Neutrophil (primary cell): Measurements from ENCODE around the gene NUDT14.

Source experiments
- H3K27ac ChIP-seq: fragments of 200-600 bp; sonication (generic); 2 replicates; pipeline ENCODE4 v1.5.1; 2016; ENCODE audit warnings: mild to moderate bottlenecking, moderate library complexity
- H3K27me3 ChIP-seq: fragments of 200-600 bp; sonication (generic); 2 replicates; pipeline ENCODE4 v1.6.0; 2016; ENCODE audit warnings: mild to moderate bottlenecking
- H3K36me3 ChIP-seq: fragments of 200-600 bp; sonication (generic); 2 replicates; pipeline ENCODE4 v1.5.1; 2017
- H3K4me1 ChIP-seq, 2 experiments: fragments of 200-600 bp in 1 of 2; sonication (generic) in 1 of 2; 1 replicate in 1 of 2; 2 replicates in 1 of 2; pipeline versions ENCODE4 v1.5.1 to v1.6.1; 2013 to 2016; ENCODE audit warnings: low read depth in 1 of 2, low read length in 1 of 2, mild to moderate bottlenecking in 1 of 2, moderate library complexity in 1 of 2; ENCODE audit not compliant: control insufficient read depth in 1 of 2, insufficient read depth in 1 of 2
- H3K4me3 ChIP-seq, 2 experiments: fragments of 200-600 bp in 1 of 2; sonication (generic) in 1 of 2; 1 replicate in 1 of 2; 2 replicates in 1 of 2; pipeline ENCODE4 v1.5.1; 2013 to 2016; ENCODE audit warnings: low read depth in 1 of 2, low read length in 1 of 2, mild to moderate bottlenecking in 1 of 2, moderate library complexity in 1 of 2
- H3K9me3 ChIP-seq: fragments of 200-600 bp; sonication (generic); 2 replicates; pipeline ENCODE4 v1.5.1; 2016
- TF ChIP-seq, protein P1 (sequence below): fragments of 200-600 bp; sonication (generic); IDR thresholded peaks from 2 replicates; pipeline ENCODE4 v1.5.1; 2016; ENCODE audit warnings: antibody characterized with exemption

NUDT14 gene

DNA sequence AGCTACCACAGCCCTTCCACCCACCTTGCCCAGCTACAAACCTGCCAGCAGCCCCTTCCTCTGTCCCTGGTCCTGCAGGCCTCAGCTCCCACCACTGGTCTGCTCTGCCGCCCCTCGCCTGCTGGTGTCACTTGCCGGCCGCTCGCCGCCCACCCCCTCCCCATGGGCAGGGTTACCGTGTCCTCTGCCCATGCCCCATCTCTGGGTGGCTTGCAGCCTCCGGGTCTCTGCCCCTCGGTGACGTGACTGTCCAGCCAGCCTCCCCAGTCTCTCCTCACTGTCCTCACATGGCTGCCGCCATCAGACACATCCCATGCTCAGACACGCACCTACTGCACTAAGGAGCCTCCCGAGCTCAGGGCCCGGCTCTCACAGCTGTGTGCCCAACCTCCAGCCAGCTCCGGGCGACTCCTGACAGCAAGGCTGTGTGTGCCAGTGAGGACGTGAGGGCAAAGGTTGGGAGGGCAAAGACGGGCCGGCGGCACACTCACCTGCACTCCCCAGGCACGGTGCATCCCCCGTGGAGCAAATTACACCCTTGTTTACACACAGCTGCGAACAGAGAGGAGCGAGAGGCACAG, 26.0 kb downstream of the NUDT14 start:
- Histone ChIP-seq H3K27me3 (no peaks in the 10 kb centered on the region), H3K9me3 (no peaks in the 10 kb centered on the region), H3K4me1 (no peaks in the 10 kb centered on the region), H3K27ac (no peak overlapping the region), H3K36me3 (no peaks in the 10 kb centered on the region), H3K4me3 (no peak overlapping the region)
- TF ChIP-seq, protein P1, sequence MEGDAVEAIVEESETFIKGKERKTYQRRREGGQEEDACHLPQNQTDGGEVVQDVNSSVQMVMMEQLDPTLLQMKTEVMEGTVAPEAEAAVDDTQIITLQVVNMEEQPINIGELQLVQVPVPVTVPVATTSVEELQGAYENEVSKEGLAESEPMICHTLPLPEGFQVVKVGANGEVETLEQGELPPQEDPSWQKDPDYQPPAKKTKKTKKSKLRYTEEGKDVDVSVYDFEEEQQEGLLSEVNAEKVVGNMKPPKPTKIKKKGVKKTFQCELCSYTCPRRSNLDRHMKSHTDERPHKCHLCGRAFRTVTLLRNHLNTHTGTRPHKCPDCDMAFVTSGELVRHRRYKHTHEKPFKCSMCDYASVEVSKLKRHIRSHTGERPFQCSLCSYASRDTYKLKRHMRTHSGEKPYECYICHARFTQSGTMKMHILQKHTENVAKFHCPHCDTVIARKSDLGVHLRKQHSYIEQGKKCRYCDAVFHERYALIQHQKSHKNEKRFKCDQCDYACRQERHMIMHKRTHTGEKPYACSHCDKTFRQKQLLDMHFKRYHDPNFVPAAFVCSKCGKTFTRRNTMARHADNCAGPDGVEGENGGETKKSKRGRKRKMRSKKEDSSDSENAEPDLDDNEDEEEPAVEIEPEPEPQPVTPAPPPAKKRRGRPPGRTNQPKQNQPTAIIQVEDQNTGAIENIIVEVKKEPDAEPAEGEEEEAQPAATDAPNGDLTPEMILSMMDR, result no peak

DNA sequence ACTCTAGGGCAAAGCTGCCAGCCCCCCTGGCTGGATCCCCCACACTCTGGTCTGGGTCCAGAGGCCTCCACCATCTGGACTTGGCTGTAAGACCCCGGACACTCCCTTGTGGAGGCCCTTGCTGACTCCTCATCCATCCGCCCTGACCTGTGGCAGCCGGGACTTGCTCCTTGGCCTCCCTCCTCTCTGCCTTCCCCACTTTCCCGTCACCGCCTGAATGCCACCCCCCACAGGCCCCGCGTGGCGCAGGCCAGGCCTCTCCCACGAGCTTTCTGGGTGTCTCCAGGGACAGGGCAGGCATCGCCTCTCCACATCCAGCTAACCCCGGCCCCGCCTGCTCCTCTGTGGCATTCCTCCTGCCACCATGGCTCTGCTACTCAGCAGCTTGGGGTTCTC, 26.6 kb downstream of the NUDT14 start:
- no peak overlapping the region for H3K27ac ChIP-seq
- H3K4me1 ChIP-seq, result no peaks in the 10 kb centered on the region
- H3K4me3 ChIP-seq, result no peak overlapping the region
- H3K27me3 ChIP-seq, result no peaks in the 10 kb centered on the region
- TF ChIP-seq, protein P1, result no peak
- no peaks in the 10 kb centered on the region for H3K36me3 ChIP-seq
- H3K9me3 ChIP-seq, result no peaks in the 10 kb centered on the region

DNA sequence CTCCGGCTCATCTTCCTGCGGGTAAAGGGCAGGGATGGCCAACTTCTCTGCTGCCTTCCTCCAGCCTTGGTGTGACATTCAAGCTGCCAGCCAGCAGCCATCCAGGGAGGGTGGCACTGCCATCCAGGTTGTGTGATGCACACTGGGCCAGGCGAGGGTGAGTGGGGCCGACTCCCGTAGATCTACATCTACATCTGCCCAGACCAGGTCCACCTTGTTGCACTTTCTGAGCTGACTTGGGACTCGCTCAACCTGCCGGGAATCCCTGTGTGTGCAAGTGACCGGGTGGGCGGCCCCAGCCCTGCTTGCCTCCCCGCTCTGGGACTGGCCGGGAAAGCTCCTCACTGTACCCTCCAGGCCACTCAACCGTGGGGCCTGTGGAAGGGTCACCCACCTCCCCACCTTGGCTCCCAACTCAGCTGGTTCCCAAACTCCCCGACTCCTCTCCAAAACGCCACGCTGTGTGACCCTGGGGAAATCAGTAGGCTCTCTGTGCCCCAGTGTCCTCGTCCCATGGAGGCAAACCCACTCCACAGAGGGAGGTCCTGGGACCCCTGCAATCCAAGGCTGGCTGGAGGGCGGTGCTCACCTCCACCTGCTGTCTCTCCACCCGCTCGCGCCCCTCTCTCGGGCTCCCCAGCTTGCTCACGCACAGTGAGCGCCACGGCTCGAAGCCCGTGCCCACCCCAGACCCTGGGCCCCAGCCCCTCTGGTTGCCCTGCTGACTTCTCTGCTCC, 27.2 kb downstream of the NUDT14 start:
- H3K27me3 ChIP-seq, result no peaks in the 10 kb centered on the region
- no peaks in the 10 kb centered on the region for H3K9me3 ChIP-seq
- no peak overlapping the region for H3K27ac ChIP-seq
- no peak overlapping the region for H3K4me3 ChIP-seq
- TF ChIP-seq, protein P1, result no peak
- no peaks in the 10 kb centered on the region for H3K4me1 ChIP-seq
- H3K36me3 ChIP-seq, result no peaks in the 10 kb centered on the region

DNA sequence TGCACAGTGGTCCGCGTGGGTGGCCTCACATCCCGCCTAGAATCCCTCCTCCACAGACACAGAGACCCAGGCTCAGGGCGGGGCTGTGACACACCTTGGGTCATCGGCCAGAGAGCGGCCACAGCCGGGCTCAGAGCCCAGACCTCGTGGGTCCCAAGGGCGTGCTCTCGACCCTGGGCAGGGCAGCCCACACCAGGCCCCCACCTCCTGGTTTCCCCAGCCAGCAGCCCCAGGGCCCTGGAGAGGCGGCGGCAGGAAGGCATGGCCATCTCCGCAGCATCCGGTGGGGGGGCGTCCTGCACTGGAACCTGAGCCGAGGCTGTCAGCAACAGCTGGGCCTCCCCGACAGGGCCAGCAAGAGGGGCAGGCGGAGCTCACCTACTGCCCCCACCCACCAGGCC, 27.8 kb downstream of the NUDT14 start:
- H3K27me3 ChIP-seq, result no peaks in the 10 kb centered on the region
- H3K9me3 ChIP-seq, result no peaks in the 10 kb centered on the region
- H3K27ac ChIP-seq, result no peak overlapping the region
- TF ChIP-seq, protein P1, result no peak
- H3K4me1 ChIP-seq, result no peaks in the 10 kb centered on the region
- no peak overlapping the region for H3K4me3 ChIP-seq
- H3K36me3 ChIP-seq, result no peaks in the 10 kb centered on the region

DNA sequence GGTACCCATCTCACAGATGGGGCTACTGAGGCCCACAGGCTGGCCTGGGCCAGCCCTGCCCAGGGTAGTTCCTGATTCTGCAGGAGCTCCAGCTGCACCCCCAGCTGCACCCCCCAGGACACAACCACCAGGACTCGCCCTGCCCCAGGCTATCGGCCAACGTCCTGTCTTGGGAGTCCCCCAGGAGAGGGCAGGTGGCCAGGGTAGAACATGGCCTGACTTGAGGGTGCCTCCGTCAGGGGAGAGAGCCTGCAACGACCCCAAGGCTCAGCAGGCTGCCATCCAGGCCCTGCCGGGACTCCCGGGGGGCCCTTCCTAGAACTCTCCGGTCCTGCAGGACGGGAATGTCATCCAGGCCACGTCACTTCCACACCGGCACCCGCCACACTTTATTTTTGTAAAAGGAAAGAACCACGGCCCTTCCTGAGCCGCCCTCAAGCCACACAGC, 28.3 kb downstream of the NUDT14 start:
- Histone ChIP-seq H3K4me3 (no peak overlapping the region), H3K4me1 (no peaks in the 10 kb centered on the region), H3K9me3 (no peaks in the 10 kb centered on the region), H3K36me3 (no peaks in the 10 kb centered on the region), H3K27me3 (no peaks in the 10 kb centered on the region), H3K27ac (no peak overlapping the region)
- TF ChIP-seq, protein P1, result no peak
